Subcutaneous adipose tissue (tissue), 4 donors: ENCODE measurements around the gene KLHL14. TPM values are rescaled to one million over a fixed set of nuclear protein-coding genes. Genes with fewer than 3 reads are reported as not detected.

Experiments
- total RNA-seq, 4 donors: library from RNA; depleted of rRNA; stranded (reverse); fragments of >200 nt; gene quantifications; one replicate each; pipeline ENCODE4 v1.1.0, GENCODE V29; 2016
- TF ChIP-seq, protein P1 (sequence below): fragments of 450-650 bp; IDR thresholded peaks from one replicate; pipeline ENCODE4 v1.5.1; 2016; ENCODE audit warnings: low read depth, mild to moderate bottlenecking, control low read depth, antibody characterized with exemption, moderate library complexity

Gene KLHL14
- total RNA-seq, 4 donors from 2014 or later = 0.16 to 0.38 (median 0.22) TPM; not detected in 1

GRCh38 chr18:32769586-32770053, 3.2 kb downstream of the KLHL14 start:
- TF ChIP-seq, protein P1, sequence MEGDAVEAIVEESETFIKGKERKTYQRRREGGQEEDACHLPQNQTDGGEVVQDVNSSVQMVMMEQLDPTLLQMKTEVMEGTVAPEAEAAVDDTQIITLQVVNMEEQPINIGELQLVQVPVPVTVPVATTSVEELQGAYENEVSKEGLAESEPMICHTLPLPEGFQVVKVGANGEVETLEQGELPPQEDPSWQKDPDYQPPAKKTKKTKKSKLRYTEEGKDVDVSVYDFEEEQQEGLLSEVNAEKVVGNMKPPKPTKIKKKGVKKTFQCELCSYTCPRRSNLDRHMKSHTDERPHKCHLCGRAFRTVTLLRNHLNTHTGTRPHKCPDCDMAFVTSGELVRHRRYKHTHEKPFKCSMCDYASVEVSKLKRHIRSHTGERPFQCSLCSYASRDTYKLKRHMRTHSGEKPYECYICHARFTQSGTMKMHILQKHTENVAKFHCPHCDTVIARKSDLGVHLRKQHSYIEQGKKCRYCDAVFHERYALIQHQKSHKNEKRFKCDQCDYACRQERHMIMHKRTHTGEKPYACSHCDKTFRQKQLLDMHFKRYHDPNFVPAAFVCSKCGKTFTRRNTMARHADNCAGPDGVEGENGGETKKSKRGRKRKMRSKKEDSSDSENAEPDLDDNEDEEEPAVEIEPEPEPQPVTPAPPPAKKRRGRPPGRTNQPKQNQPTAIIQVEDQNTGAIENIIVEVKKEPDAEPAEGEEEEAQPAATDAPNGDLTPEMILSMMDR = no peak

- TF ChIP-seq, protein P1 = no peak
These were observed 3.7 kb downstream of the KLHL14 start for GRCh38 chr18:32769071-32769585.

DNA sequence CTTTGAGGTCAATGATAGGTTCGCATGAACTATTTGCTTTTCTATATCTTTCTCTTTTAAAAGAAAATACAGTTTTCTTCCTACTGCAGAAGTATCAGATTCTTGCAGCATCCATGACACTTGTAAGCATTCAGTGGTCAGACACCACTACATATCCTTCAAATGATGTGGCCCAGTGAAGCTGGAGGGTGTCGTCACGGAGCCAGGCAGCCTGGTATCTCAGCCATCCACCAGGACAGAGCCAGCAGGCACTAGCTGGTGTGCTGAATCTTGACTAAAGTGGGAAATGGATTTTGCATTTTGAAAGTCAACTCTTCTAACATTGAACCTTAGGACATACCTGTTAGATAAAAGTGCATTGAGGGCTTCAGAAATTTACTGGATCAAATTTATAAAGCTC, 5.4 kb downstream of the KLHL14 start:
- TF ChIP-seq, protein P1 = no peak

DNA sequence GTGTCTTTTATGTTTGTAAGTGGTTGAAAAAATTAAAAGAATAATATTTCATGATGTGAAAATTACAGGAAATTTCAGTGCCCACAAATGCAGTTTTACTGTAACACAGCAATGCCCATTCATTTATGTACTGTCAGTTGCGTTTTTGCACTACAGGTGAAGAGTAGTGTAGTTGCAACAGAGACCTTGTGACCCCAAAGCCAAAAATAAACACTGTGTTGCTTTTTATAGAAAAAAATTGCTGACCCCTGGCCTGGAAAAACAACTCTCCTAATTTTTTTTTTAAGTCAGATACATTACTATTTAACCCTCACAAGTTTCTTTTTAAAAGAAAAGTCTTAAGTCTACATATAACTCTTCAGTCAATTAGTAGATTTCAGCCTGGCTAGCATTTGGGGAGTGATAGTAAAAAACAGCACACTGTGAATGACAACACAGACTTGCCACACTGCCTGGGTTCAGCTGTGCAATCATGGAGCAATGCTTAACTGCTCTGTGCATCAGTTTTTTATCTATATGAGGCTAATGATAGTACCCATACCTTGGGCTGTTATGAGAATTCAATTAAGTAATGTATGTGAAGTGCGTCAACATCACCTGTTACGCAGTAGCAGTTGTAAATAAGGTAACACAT, 8.1 kb downstream of the KLHL14 start:
- TF ChIP-seq, protein P1 = no peak

GRCh38 chr18:32763293-32763692, 9.5 kb downstream of the KLHL14 start:
- TF ChIP-seq, protein P1 = no peak

DNA sequence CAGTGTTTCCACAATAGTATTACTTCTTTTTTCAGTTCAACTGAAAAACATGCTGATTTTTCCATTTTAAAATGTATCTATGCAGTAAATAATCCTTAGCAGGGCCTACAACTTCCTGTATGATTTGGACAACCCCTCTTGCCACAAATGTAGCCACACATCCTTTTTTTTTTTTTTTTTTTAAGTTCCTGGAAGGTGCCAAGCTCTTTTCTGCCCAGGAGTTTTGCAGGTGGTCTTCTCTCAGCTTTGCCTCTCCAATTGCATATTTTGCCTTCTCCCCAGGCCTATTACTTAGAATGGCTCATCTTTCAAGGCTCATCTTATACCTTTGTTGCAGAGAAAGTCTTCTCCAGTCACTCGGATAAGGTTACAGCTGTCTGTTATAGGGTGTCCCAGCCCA, 11.6 kb downstream of the KLHL14 start:
- TF ChIP-seq, protein P1 = no peak

DNA sequence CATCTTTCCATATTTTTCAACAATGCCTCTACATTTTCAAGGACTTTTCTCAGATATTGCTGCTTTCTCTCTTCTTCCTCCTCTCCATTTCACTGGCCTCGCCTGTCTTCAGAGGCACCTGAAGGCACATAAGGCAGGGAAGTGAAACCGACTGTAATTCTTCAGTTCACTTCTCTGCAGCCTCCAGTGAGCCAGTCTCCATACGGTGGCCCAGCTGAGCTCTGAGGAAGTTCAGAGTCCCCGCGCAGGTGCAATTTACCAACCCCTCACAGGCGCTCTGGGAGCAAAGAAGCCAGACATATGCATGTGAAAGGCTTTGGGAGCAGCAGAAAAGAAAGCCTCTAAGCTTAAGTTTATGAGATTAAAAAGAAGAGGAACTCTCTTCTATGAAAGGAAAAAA, 12.4 kb downstream of the KLHL14 start:
- TF ChIP-seq, protein P1 = no peak
